Measurements from ENCODE around the gene IFT20. TPM values are rescaled to one million over a fixed set of nuclear protein-coding genes. Genes with fewer than 3 reads are reported as not detected.

Gene IFT20
- total RNA-seq, 2 experiments from 2014 or later: 16.3 to 23.9 TPM

DNA sequence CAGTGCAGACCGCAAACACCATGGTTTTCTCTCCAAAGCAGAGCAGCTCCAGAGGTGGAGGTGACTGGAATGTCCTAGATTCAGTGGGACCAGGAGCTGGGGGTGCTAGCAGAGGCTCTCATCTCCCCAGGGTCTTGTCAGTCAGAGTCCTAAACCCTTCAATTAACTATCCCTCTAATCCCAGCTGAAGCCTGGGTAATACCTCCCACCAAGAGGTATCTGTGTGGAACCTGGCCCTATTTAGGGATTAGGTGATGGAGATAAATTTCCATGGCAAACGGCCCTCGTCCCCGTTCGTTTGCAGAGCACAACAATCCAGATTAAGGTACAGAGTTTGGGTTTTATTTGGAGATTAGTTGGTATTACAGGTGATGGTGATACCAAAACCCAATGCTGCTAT, 27.9 kb upstream of the IFT20 start:
- intact Hi-C loops (cut with micrococcal nuclease; ENCODE audit: unreplicated experiment): no loop called here
- peaks cover 45% of the 10 kb centered on the region for H3K36me3 ChIP-seq (ENCODE audit: insufficient read depth, low read length)
- H3K4me3 ChIP-seq (ENCODE audit: low read depth, low read length, poor library complexity, severe bottlenecking): no peak overlapping the region
- H3K27ac ChIP-seq (ENCODE audit: low read depth, low read length, poor library complexity, severe bottlenecking): no peak overlapping the region
- no peaks in the 10 kb centered on the region for H3K9me3 ChIP-seq (ENCODE audit: low read length)
- H3K4me2 ChIP-seq (ENCODE audit: low read length): no peak overlapping the region
- no peak for TF ChIP-seq EZH2phosphoT487 (IDR thresholded peaks at IDR 0.05; ENCODE audit: borderline replicate concordance, low read depth, low read length)
- TF ChIP-seq, protein P1, sequence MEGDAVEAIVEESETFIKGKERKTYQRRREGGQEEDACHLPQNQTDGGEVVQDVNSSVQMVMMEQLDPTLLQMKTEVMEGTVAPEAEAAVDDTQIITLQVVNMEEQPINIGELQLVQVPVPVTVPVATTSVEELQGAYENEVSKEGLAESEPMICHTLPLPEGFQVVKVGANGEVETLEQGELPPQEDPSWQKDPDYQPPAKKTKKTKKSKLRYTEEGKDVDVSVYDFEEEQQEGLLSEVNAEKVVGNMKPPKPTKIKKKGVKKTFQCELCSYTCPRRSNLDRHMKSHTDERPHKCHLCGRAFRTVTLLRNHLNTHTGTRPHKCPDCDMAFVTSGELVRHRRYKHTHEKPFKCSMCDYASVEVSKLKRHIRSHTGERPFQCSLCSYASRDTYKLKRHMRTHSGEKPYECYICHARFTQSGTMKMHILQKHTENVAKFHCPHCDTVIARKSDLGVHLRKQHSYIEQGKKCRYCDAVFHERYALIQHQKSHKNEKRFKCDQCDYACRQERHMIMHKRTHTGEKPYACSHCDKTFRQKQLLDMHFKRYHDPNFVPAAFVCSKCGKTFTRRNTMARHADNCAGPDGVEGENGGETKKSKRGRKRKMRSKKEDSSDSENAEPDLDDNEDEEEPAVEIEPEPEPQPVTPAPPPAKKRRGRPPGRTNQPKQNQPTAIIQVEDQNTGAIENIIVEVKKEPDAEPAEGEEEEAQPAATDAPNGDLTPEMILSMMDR (conservative IDR thresholded peaks at IDR 0.05; ENCODE audit: low read length): no peak
- H2AFZ ChIP-seq (ENCODE audit: low read length): no peak overlapping the region
- CTCF ChIA-PET (ENCODE audit: unreplicated experiment): no interaction called here
- H3K9me2 ChIP-seq (ENCODE audit: insufficient read depth, low read length): no peaks in the 10 kb centered on the region
- POLR2A ChIA-PET: no interaction called here
- peaks cover 6% of the 10 kb centered on the region for H3K4me1 ChIP-seq (ENCODE audit: insufficient read depth, low read length, poor library complexity, severe bottlenecking)
- BruUV-seq (replicated peaks): no TSS peak
- H4K20me1 ChIP-seq (ENCODE audit: insufficient read depth, low read length): no peaks in the 10 kb centered on the region
- no peak for DNase-seq (ENCODE audit: low spot score)
- peaks cover 10% of the 10 kb centered on the region for H3K79me2 ChIP-seq (ENCODE audit: insufficient read depth, low read depth, low read length)

DNA sequence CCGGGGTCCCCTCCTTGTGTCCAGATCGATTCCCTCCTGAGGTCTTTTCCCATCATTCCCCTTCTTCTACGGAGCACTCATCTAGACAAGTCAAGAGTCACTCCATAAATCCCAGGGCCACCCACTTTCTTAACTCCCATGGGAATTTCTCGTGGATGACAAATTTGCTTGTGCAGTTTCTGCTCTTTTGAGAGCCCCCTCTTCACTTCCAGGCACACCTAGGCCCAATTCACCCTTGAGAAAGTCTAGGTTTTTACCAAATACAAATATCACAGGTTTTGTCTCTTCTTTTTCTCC, 22.6 kb upstream of the IFT20 start:
- intact Hi-C loops (cut with micrococcal nuclease; ENCODE audit: unreplicated experiment): loop anchor here (1.0 kb wide), 2 partner anchors 13 to 23 kb away; partner anchors contain the start of genes IFT20, SARM1 and TNFAIP1

More for the DNA sequence above, 22.6 kb upstream of the IFT20 start:
- ChIA-PET CTCF (ENCODE audit: unreplicated experiment) (no interaction called here), POLR2A (interaction anchor here (0.8 to 3.6 kb wide), 11 partner anchors 8 to 45 kb away, joined by 3 to 22 read pairs (median 3); partner anchors contain the start of genes IFT20, SARM1, TNFAIP1 and VTN)
- no peak for TF ChIP-seq EZH2phosphoT487 (IDR thresholded peaks at IDR 0.05; ENCODE audit: borderline replicate concordance, low read depth, low read length)
- TF ChIP-seq, protein P1 (conservative IDR thresholded peaks at IDR 0.05; ENCODE audit: low read length): no peak
- H3K9me2 ChIP-seq (ENCODE audit: insufficient read depth, low read length): no peaks in the 10 kb centered on the region
- H2AFZ ChIP-seq (ENCODE audit: low read length): peak overlapping the region; percentile 48
- no peaks in the 10 kb centered on the region for H3K9me3 ChIP-seq (ENCODE audit: low read length)
- DNase-seq (ENCODE audit: low spot score): peak; percentile 23
- no TSS peak for BruUV-seq (replicated peaks)
- peak overlapping the region; percentile 89 for H3K4me3 ChIP-seq (ENCODE audit: low read depth, low read length, poor library complexity, severe bottlenecking)
- H3K79me2 ChIP-seq (ENCODE audit: insufficient read depth, low read depth, low read length): peaks cover 33% of the 10 kb centered on the region
- no peaks in the 10 kb centered on the region for H4K20me1 ChIP-seq (ENCODE audit: insufficient read depth, low read length)
- peak overlapping the region; percentile 27 for H3K27ac ChIP-seq (ENCODE audit: low read depth, low read length, poor library complexity, severe bottlenecking)
- peaks cover 21% of the 10 kb centered on the region for H3K4me1 ChIP-seq (ENCODE audit: insufficient read depth, low read length, poor library complexity, severe bottlenecking)
- H3K4me2 ChIP-seq (ENCODE audit: low read length): peak overlapping the region; percentile 84
- peaks cover 59% of the 10 kb centered on the region for H3K36me3 ChIP-seq (ENCODE audit: insufficient read depth, low read length)

Measured in OCI-LY7 (cell line).